HepG2 (cell line): ENCODE results near the gene WDR26. TPM values are rescaled to one million over a fixed set of nuclear protein-coding genes. Genes with fewer than 3 reads are reported as not detected.
"Not testable (repeated sequence)": the region's sequence is repeated elsewhere in the genome, so short reads cannot be mapped to it uniquely, and the experiment has no call there.

Source experiments
- ATAC-seq: fragments of 200-7000 bp; cut with Tn5 transposase; 3 replicates; pipeline ENCODE4 v1.9.1; 2020; ENCODE audit warnings: mild to moderate bottlenecking, moderate library complexity
- BruUV-seq: library from RNA; stranded (reverse); fragments of 400-500 nt; replicated peaks from 2 replicates; lab custom pipeline; 2021; lab: Mats Ljungman, UMichigan
- CTCF ChIA-PET: fragments of 300-600 bp; formaldehyde crosslinking; extraction: SDS; loops from one replicate; lab custom pipeline; 2021; ENCODE audit warnings: low total read pairs, inconsistent platforms, low intra/inter-chr PET ratio; lab: Yijun Ruan, JAX
- POLR2A ChIA-PET: fragments of 350-600 bp; sonication (Branson Sonifier 250); formaldehyde crosslinking; loops from one replicate; lab custom pipeline; 2020; ENCODE audit warnings: antibody characterized with exemption, inconsistent platforms; lab: Yijun Ruan, JAX
- DNase-seq: peaks from one replicate; pipeline ENCODE4 v3.0.0-alpha.2; 2015; ENCODE audit warnings: low spot score
- FAIRE-seq: peaks from 3 replicates; lab custom pipeline; 2011; peaks lifted over from hg19 to GRCh38; lab: Jason Lieb, UNC
- H2AFZ ChIP-seq: one replicate; pipeline ENCODE4 v1.6.1; 2011; ENCODE audit warnings: low read length, inconsistent platforms
- H3K27ac ChIP-seq: fragments of 300-600 bp; 3 replicates; pipeline ENCODE4 v1.8.0; 2011; ENCODE audit warnings: mixed run types, mild to moderate bottlenecking, mixed read lengths, low read length, inconsistent platforms; ENCODE audit not compliant: insufficient read depth; ENCODE audit errors: extremely low read length
- H3K27me3 ChIP-seq, 2 experiments: fragments of 200-600 bp in 1 of 2; 2 replicates in 1 of 2; 3 replicates in 1 of 2; pipeline versions ENCODE4 v1.6.0 to v1.8.0; 2011; ENCODE audit warnings: low read length in 2 of 2, mild to moderate bottlenecking in 2 of 2, moderate library complexity in 2 of 2, inconsistent platforms in 1 of 2; ENCODE audit not compliant: insufficient read depth in 2 of 2, control insufficient read depth in 1 of 2
- H3K36me3 ChIP-seq, 2 experiments: fragments of 200-600 bp in 1 of 2; replicated peaks in 1 of 2; 2 replicates in 1 of 2; 3 replicates in 1 of 2; pipeline versions ENCODE4 v1.5.1 to v1.8.0; 2011; ENCODE audit warnings: low read length in 2 of 2, inconsistent platforms in 1 of 2; ENCODE audit not compliant: insufficient read depth in 2 of 2, control insufficient read depth in 1 of 2
- H3K4me1 ChIP-seq: 2 replicates; pipeline ENCODE4 v1.5.1; 2012; ENCODE audit warnings: low read length, inconsistent platforms; ENCODE audit not compliant: insufficient read depth
- H3K4me2 ChIP-seq: 2 replicates; pipeline ENCODE4 v1.6.0; 2011; ENCODE audit warnings: low read depth, low read length, inconsistent platforms
- H3K4me3 ChIP-seq, 3 experiments: fragments of 200-600 bp in 1 of 3; sonication (generic), shearing (Covaris generic) in 1 of 3; replicated peaks in 1 of 3; 2 replicates each; pipeline ENCODE4 v1.5.1; 2011 to 2016; ENCODE audit warnings: low read length in 3 of 3, inconsistent platforms in 2 of 3, low read depth in 2 of 3, mild to moderate bottlenecking in 2 of 3, control low read depth in 1 of 3, mixed read lengths in 1 of 3; ENCODE audit not compliant: insufficient read depth in 1 of 3
- H3K79me2 ChIP-seq: one replicate; pipeline ENCODE4 v1.6.1; 2011; ENCODE audit warnings: low read length, inconsistent platforms; ENCODE audit not compliant: insufficient read depth
- H3K9ac ChIP-seq: 2 replicates; pipeline ENCODE4 v1.6.0; 2011; ENCODE audit warnings: mild to moderate bottlenecking, low read depth, low read length, inconsistent platforms; ENCODE audit not compliant: insufficient read depth
- H3K9me3 ChIP-seq: 2 replicates; pipeline ENCODE4 v1.5.1; 2012; ENCODE audit warnings: mild to moderate bottlenecking, low read length
- H4K20me1 ChIP-seq: 2 replicates; pipeline ENCODE4 v1.6.0; 2011; ENCODE audit warnings: inconsistent platforms, mild to moderate bottlenecking, low read length, moderate library complexity; ENCODE audit not compliant: insufficient read depth
- MAFF ChIP-seq: IDR thresholded peaks from 2 replicates; pipeline ENCODE4 v1.6.1; 2011; ENCODE audit warnings: low read depth, low read length, improper control_type of control experiment
- MAFK ChIP-seq, 2 experiments: IDR thresholded peaks in 1 of 2; conservative IDR thresholded peaks in 1 of 2; 2 replicates each; pipeline ENCODE4 v1.6.1; 2011; ENCODE audit warnings: improper control_type of control experiment in 2 of 2, low read length in 2 of 2
- MED1 ChIP-seq: sonication (generic); formaldehyde crosslinking; IDR thresholded peaks from 2 replicates; pipeline ENCODE4 v1.4.0; 2020; ENCODE audit warnings: missing genetic modification reagents
- PTBP1 ChIP-seq: fragments of 200-400 bp; formaldehyde crosslinking; IDR thresholded peaks from 2 replicates; pipeline ENCODE4 v1.6.1; 2018; ENCODE audit warnings: low read length, low read depth; ENCODE audit not compliant: poor library complexity, severe bottlenecking
- ZNF563 ChIP-seq: sonication (generic); formaldehyde crosslinking; IDR thresholded peaks from 2 replicates; pipeline ENCODE4 v1.8.0; 2022; ENCODE audit warnings: mild to moderate bottlenecking, moderate library complexity, missing genetic modification reagents
- ZSCAN22 ChIP-seq: sonication (generic); formaldehyde crosslinking; IDR thresholded peaks from 2 replicates; pipeline ENCODE4 v1.4.0; 2020; ENCODE audit warnings: mild to moderate bottlenecking, missing genetic modification reagents
- WGBS: methylation state at CpG from one replicate; pipeline ENCODE4 v1.1.6; 2017; ENCODE audit warnings: low lambda C conversion rate; 5-methylcytosine and 5-hydroxymethylcytosine counted together
- in situ Hi-C: cut with HindIII; loops from 2 replicates; pipeline ENCODE4 v1.10.0; 2017; ENCODE audit warnings: low pct_unique_long_range_greater_than_20kb; ENCODE audit not compliant: extremely low pct_ligation_motif_present
- intact Hi-C: fragments of 100-400 bp; cut with micrococcal nuclease; formaldehyde crosslinking; loops from one replicate; pipeline ENCODE4 v1.10.0; 2022; ENCODE audit not compliant: unreplicated experiment
- polyA plus RNA-seq, 8 experiments: library from polyadenylated mRNA; depleted of rRNA in 3 of 8; stranded (reverse) in 7 of 8; unstranded in 1 of 8; fragments of >200 nt; fragmentation: Illumina TruSeq in 4 of 8; extraction: Trizol in 4 of 8; gene quantifications; 2 replicates each; pipeline versions ENCODE4 v1.2.1 to v1.2.3, GENCODE V29; 2011 to 2016; ENCODE audit warnings: low read depth in 4 of 8, missing spikeins in 1 of 8, mixed read lengths in 1 of 8; ENCODE audit not compliant: insufficient read depth in 1 of 8
- total RNA-seq, 5 experiments: library from RNA; depleted of rRNA; stranded (reverse); fragments of >200 nt; fragmentation: Illumina TruSeq; extraction: Trizol; gene quantifications; 2 replicates each; pipeline ENCODE4 v1.2.3, GENCODE V29; 2016; ENCODE audit warnings: low read depth in 1 of 5
- TF ChIP-seq, protein P1 (sequence below): sonication (generic); formaldehyde crosslinking; IDR thresholded peaks from 2 replicates; pipeline ENCODE4 v1.5.0; 2020; ENCODE audit warnings: mild to moderate bottlenecking, missing genetic modification reagents

The WDR26 gene
- total and polyA plus RNA-seq, 2 of the 13 experiments (the other 11 are each of a cell fraction or from before 2014, with no cell fraction given) = 13.2 to 23.7 TPM

DNA sequence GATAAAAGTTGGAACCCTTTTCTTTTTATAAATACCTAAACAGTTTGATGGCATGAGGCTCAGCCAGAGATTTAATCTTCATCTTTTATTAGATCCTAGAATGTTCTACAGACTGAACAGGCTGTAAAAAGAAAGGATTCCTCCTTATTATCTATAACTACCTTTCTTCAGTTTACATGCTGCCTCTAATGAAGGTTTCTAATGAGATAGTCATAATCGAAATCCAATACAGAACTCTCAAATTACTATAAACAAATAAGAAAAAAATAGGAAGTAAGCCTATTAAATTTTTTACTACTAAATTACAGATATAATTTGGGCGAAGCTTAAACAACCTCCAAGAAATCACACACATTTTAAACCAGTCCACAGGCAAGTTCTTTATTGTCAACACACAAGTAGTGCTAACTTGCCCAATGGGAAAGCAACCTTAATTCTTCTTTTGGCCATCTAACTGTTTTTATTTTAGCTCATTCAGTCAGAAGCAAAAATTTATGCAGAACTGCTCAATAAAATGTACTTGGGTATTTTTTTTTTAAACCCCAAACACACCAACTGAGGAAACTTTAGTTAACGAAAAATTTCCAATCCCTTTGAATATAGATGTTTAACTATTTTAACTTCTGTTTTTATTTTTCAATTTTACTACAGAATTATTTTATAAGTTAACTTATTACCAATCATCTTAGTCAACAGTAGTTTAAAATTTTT lies 4.8 kb downstream of the WDR26 start:
- ATAC-seq = no peak
- no peak overlapping the region for H3K9ac ChIP-seq
- H3K9me3 ChIP-seq = no peaks in the 10 kb centered on the region
- 84% methylated on average over 3 of the region's 3 CpGs for WGBS
- ChIA-PET CTCF (no interaction called here), POLR2A (interaction anchor here (1.2 kb wide), 1 partner anchor 9 kb away, joined by 3 read pairs; no protein-coding TSS in a partner anchor)
- peaks cover 2 to 29% of the 10 kb centered on the region in 2 experiments for H3K36me3 ChIP-seq
- H4K20me1 ChIP-seq = peaks cover 25% of the 10 kb centered on the region
- peaks cover 50% of the 10 kb centered on the region for H3K79me2 ChIP-seq
- in situ Hi-C loops = no loop called here
- DNase-seq = no peak
- no peak overlapping the region for H2AFZ ChIP-seq
- H3K4me3 ChIP-seq = no peak overlapping the region; a peak in 1 of 6 replicates
- H3K4me2 ChIP-seq = peak overlapping the region; percentile 82; the same call in 1 of the 2 replicates
- no TSS peak for BruUV-seq
- no peaks in the 10 kb centered on the region; a peak in 1 of 5 replicates for H3K27me3 ChIP-seq
- peak overlapping the region; percentile 64 for H3K27ac ChIP-seq
- FAIRE-seq = no peak
- TF ChIP-seq ZSCAN22 (CRISPR knock-in tag) (no peak), PTBP1 (no peak), MED1 (CRISPR knock-in tag) (no peak)
- TF ChIP-seq, protein P1, sequence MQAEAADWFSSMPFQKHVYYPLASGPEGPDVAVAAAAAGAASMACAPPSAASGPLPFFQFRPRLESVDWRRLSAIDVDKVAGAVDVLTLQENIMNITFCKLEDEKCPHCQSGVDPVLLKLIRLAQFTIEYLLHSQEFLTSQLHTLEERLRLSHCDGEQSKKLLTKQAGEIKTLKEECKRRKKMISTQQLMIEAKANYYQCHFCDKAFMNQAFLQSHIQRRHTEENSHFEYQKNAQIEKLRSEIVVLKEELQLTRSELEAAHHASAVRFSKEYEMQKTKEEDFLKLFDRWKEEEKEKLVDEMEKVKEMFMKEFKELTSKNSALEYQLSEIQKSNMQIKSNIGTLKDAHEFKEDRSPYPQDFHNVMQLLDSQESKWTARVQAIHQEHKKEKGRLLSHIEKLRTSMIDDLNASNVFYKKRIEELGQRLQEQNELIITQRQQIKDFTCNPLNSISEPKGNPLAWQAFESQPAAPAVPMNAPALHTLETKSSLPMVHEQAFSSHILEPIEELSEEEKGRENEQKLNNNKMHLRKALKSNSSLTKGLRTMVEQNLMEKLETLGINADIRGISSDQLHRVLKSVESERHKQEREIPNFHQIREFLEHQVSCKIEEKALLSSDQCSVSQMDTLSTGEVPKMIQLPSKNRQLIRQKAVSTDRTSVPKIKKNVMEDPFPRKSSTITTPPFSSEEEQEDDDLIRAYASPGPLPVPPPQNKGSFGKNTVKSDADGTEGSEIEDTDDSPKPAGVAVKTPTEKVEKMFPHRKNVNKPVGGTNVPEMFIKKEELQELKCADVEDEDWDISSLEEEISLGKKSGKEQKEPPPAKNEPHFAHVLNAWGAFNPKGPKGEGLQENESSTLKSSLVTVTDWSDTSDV = no peak
- intact Hi-C loops = no loop called here
- peaks cover 31% of the 10 kb centered on the region for H3K4me1 ChIP-seq

DNA sequence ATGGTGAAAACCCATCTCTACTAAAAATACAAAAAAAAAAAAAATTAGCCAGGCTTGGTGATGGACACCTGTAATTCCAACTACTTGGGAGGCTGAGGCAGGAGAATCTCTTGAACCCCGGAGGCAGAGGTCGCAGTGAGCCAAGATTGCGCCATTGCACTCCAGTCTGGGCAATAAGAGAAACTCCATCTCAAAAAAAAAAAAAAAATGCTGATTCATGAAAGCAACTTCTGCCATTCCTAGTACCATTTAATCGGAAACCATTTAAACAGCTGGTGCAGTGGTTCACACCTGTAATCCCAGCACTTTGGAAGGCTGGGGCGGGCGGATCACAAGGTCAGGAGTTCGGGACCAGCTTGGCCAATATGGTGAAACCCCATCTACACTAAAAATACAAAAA lies 5.9 kb downstream of the WDR26 start:
- intact Hi-C loops, ATAC-seq, H3K9ac ChIP-seq, H3K27me3 ChIP-seq, BruUV-seq, POLR2A ChIA-PET, CTCF ChIA-PET, H3K27ac ChIP-seq, H3K4me3 ChIP-seq, DNase-seq, H2AFZ ChIP-seq, H3K4me2 ChIP-seq, H3K9me3 ChIP-seq, in situ Hi-C loops, FAIRE-seq: not testable (repeated sequence)
- 0 out of 2 replicates have a peak, but pooled peaks have one; percentile 14 for TF ChIP-seq ZNF563 (CRISPR knock-in tag)
- peak; percentile 31 for TF ChIP-seq MAFF
- peak; percentile 42 to 60; a peak in 3 of 4 replicates for TF ChIP-seq MAFK (conservative IDR thresholded peaks at IDR 0.05 in 1 of 2, IDR thresholded peaks at IDR 0.05 in 1 of 2; ENCODE audit: low read length in 2 of 2)
- Histone ChIP-seq H3K36me3 (peaks cover 3 to 39% of the 10 kb centered on the region in 2 experiments), H3K4me1 (peaks cover 31% of the 10 kb centered on the region), H4K20me1 (peaks cover 25% of the 10 kb centered on the region), H3K79me2 (peaks cover 46% of the 10 kb centered on the region)
- WGBS = 98% methylated on average over 7 of the region's 7 CpGs
